IPS DF 6.9 (cell line): ENCODE results near the gene N4BP2L1.

Experiments used
- DNase-seq: peaks from one replicate; pipeline ENCODE4 v3.0.0-alpha.2; 2013; ENCODE audit warnings: low read depth, low spot score
- H3K27ac ChIP-seq: one replicate; pipeline ENCODE4 v1.5.1; 2013; ENCODE audit warnings: low read length, control low read depth
- H3K27me3 ChIP-seq: 2 replicates; pipeline ENCODE4 v1.6.1; 2013; ENCODE audit warnings: mild to moderate bottlenecking, low read length; ENCODE audit not compliant: control insufficient read depth, insufficient read depth
- H3K36me3 ChIP-seq: 2 replicates; pipeline ENCODE4 v1.6.1; 2013; ENCODE audit warnings: low read length; ENCODE audit not compliant: control insufficient read depth, insufficient read depth
- H3K4me1 ChIP-seq: 2 replicates; pipeline ENCODE4 v1.6.1; 2013; ENCODE audit warnings: low read length; ENCODE audit not compliant: control insufficient read depth, insufficient read depth
- H3K4me3 ChIP-seq: 2 replicates; pipeline ENCODE4 v1.5.1; 2013; ENCODE audit warnings: mild to moderate bottlenecking, low read length
- H3K9me3 ChIP-seq: 2 replicates; pipeline ENCODE4 v1.6.1; 2013; ENCODE audit warnings: low read length, inconsistent platforms; ENCODE audit not compliant: control insufficient read depth, insufficient read depth
- WGBS: extraction: QIAGEN DNeasy Blood & Tissue Kit; methylation state at CpG from one replicate; pipeline ENCODE4 v1.1.7; 2013; ENCODE audit warnings: mixed read lengths, missing lambda C conversion rate; ENCODE audit not compliant: insufficient read length, insufficient coverage; 5-methylcytosine and 5-hydroxymethylcytosine counted together

Gene N4BP2L1

DNA sequence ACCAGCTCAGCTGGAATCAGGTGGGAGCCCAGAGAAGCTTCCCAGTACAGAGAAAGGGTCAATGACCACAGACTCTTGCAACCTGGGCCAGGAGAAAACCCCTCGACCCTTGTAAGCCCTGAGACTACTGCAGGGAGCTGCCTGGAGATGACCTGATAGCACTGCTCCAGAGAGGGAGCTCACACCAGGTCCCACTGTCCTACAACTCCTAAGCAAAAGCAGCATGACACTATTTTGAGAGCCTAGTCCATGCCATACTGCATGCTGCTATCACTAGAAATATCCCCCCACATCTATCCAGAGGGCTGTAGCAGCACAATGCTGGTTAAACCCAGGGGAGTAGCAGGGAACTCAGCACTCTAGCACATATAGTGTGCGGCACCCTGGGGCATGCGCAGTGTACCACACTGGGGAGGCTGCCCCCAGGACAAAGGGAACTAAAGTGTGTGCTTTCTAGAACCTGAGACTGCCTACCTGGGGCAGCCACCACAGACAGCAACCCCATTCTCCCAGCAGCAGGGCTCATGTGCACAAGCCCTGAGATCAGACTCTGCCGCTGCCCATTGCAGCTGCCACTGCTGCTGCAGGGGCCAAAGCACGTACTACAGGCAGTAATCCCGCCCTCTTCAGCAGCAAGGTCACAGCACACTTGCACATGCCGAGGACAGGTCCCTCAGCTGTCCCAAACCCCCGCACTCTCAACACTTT, 27.1 kb upstream of the N4BP2L1 start:
- H3K4me3 ChIP-seq = no peak overlapping the region
- H3K27me3 ChIP-seq = no peaks in the 10 kb centered on the region
- WGBS = no CpG with 5 or more reads among the region's 8 CpGs
- H3K9me3 ChIP-seq = no peaks in the 10 kb centered on the region
- H3K27ac ChIP-seq = no peak overlapping the region
- H3K4me1 ChIP-seq = no peaks in the 10 kb centered on the region
- DNase-seq = no peak
- no peaks in the 10 kb centered on the region for H3K36me3 ChIP-seq

DNA sequence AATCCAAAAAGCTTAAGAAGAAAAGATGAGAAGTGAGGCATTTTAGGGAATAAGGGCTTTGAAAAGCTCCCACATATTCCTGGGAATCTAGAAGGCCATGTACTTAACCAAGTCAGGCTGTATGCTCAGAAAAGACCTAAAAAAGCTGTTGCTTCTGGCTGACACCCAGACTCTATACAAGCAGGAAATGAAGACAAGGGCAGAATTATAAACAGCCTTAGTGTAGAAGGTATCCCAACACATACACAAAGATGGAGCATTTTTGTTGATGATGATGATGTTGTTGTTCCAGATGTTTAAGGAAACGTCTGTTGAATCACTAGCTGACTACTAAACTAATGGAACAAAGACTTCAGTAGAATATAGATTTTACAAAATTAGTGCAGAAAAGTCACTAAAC, 26.1 kb upstream of the N4BP2L1 start:
- H3K27ac ChIP-seq = no peak overlapping the region
- no CpG with 5 or more reads among the region's 1 CpG for WGBS
- no peak for DNase-seq
- H3K36me3 ChIP-seq = no peaks in the 10 kb centered on the region
- no peaks in the 10 kb centered on the region for H3K9me3 ChIP-seq
- H3K27me3 ChIP-seq = no peaks in the 10 kb centered on the region
- no peak overlapping the region for H3K4me3 ChIP-seq
- no peaks in the 10 kb centered on the region for H3K4me1 ChIP-seq

DNA sequence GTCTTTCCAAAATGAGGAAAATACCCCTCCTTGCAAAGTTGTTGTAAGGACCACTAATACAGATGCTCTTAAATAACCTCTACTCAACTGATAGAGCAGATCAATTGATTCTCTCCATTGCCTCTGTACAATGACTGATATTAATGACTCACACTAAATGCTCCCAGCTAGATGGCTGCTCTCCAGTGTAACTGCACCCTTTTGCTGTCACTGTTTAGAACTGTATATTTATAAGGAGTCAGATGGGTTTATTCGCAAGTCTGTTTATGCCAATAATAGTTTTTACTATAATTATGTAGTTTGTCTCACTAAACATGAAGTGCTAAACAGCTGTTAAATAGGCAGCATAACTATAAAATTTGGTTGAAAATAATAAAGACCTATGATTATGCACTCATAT, 21.0 kb upstream of the N4BP2L1 start:
- no peak overlapping the region for H3K27ac ChIP-seq
- no peaks in the 10 kb centered on the region for H3K9me3 ChIP-seq
- H3K36me3 ChIP-seq = no peaks in the 10 kb centered on the region
- DNase-seq = no peak
- no peak overlapping the region for H3K4me3 ChIP-seq
- H3K4me1 ChIP-seq = no peaks in the 10 kb centered on the region
- WGBS = no CpG with 5 or more reads among the region's 1 CpG
- no peaks in the 10 kb centered on the region for H3K27me3 ChIP-seq

DNA sequence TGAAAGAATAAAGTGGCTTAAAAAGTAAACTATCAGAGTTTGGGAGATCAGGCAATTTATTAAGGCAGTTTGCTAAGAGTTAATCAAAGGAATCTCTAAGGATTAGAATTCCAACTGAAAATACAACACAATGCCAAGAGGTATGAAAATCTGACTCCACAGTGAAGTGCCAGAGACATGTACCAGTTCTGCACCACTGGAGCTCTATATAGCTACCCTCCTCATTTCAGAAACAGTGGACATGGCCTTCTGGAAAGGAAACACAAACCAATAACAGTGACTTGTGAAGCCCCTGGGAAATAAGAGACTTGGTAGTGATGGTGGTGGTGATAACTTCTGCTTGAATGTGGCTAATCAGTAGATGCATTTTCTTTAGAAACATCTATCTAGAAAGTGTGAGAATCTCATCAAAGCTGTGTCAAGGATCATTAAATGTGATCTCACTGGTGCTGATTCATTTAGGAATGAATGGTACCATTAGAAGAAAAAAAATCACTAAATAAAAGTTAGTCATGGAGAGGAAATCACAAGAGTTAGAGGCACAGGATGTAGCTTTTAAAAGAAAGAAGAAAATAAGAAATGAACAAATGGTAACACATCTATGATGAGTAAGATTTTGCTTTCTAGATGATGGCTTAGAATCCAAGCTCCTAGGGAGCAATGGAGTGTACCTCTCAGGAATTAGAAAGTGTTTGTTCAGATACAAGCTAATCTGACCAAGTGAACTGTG, 20.1 kb upstream of the N4BP2L1 start:
- H3K9me3 ChIP-seq = no peaks in the 10 kb centered on the region
- H3K4me1 ChIP-seq = no peaks in the 10 kb centered on the region
- no peak overlapping the region for H3K4me3 ChIP-seq
- no peaks in the 10 kb centered on the region for H3K36me3 ChIP-seq
- no peaks in the 10 kb centered on the region for H3K27me3 ChIP-seq
- no peak for DNase-seq
- H3K27ac ChIP-seq = no peak overlapping the region

DNA sequence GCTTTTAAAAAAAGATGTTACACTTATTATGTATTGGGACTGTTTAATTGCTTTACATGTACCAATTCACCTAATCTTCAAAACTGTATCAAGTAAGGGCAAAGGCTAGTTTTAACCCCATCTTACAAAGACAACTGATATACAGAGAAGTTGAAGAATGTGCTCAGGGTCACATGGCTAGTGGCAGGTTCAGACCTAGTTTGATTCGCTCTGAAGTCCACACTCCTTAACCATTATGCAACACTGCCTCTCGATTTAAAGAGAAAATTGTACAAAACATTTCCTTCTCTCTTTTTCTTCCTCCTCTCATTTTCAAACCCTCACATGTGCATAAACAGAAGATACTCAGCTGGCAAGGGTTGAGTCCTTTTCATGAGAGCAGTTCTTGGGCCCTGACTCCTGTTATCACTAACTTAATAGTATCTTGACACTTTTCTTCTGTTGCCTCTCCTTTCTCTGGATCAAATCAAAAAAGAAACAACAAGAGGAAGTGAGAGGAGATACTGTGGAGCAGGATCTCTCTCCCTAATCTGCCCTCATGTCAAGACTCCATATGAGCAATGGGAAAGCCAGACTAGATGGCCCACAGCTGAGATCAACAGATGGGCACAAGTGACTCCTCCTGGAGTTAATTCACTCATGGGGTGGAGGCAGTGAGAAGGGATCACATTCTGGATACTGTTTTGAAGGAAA, 19.0 kb upstream of the N4BP2L1 start:
- no peak for DNase-seq
- Histone ChIP-seq H3K9me3 (no peaks in the 10 kb centered on the region), H3K4me1 (no peaks in the 10 kb centered on the region), H3K36me3 (no peaks in the 10 kb centered on the region), H3K4me3 (no peak overlapping the region), H3K27me3 (no peaks in the 10 kb centered on the region), H3K27ac (no peak overlapping the region)
- WGBS = no CpG with 5 or more reads among the region's 2 CpGs

DNA sequence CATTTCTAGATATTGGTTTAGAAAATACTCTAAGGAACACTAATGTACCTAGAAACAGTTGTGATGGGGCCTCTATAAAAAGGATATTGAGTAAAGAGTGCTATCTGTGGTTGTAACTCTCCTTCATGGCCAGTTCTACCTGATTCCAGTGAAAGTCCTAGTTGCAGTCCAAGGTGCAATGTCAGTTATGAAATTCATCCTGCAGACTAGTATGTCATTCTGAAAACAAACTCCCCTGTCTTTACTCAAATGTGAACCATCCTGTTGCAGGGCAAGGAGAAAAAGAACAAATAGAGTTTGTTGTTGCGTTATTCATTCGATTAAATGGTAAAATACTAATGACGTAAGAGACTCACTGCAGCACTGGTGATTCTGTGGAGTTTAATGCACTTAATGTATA, 18.3 kb upstream of the N4BP2L1 start:
- H3K36me3 ChIP-seq = no peaks in the 10 kb centered on the region
- H3K4me3 ChIP-seq = no peak overlapping the region
- no peaks in the 10 kb centered on the region for H3K9me3 ChIP-seq
- no peaks in the 10 kb centered on the region for H3K4me1 ChIP-seq
- no CpG with 5 or more reads among the region's 3 CpGs for WGBS
- H3K27ac ChIP-seq = no peak overlapping the region
- H3K27me3 ChIP-seq = no peaks in the 10 kb centered on the region
- DNase-seq = no peak

DNA sequence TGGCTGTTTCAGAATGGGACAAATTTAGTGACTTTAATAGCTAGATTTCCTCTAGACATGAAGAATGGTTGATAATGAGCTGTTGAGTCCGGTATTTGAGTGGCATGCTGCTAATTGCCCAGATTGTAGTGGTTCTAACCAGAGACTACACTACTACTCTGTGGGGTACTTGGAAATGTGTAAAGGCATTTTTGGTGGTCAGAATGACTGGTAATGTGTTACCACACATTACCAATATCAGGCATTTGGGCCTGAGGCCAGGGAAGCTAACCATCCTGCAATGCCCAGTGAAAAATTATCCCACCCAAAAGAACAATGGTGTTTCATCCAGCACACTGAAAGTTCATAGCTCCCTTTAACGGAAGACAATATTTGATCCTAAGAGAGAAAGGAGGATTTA, 17.5 kb upstream of the N4BP2L1 start:
- DNase-seq = no peak
- Histone ChIP-seq H3K27me3 (no peaks in the 10 kb centered on the region), H3K27ac (no peak overlapping the region), H3K4me1 (no peaks in the 10 kb centered on the region), H3K36me3 (no peaks in the 10 kb centered on the region), H3K4me3 (no peak overlapping the region), H3K9me3 (no peaks in the 10 kb centered on the region)
- WGBS = no CpG with 5 or more reads among the region's 2 CpGs

DNA sequence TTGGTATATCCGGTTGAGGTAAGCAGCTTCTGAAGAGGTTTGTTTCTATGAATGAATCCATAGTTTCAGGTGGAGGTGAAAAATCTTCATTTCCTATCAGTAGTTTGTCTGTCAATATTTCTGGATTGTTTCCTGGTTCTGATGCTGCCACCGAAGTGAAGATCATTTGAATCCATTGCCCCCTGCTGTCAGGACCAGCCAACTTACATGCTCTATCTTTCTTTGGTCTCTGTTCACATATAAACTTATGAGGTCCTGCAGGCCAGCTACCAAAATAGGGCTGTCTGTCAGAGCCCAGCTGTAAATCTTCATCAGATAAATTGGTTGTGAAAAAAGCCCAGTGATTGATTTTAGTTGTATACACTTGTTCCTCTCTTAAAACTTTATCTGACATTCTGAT, 15.2 kb upstream of the N4BP2L1 start:
- Histone ChIP-seq H3K9me3 (no peaks in the 10 kb centered on the region), H3K4me3 (no peak overlapping the region), H3K4me1 (no peaks in the 10 kb centered on the region), H3K36me3 (no peaks in the 10 kb centered on the region), H3K27ac (no peak overlapping the region), H3K27me3 (no peaks in the 10 kb centered on the region)
- DNase-seq = no peak
- WGBS = no CpG with 5 or more reads among the region's 2 CpGs

DNA sequence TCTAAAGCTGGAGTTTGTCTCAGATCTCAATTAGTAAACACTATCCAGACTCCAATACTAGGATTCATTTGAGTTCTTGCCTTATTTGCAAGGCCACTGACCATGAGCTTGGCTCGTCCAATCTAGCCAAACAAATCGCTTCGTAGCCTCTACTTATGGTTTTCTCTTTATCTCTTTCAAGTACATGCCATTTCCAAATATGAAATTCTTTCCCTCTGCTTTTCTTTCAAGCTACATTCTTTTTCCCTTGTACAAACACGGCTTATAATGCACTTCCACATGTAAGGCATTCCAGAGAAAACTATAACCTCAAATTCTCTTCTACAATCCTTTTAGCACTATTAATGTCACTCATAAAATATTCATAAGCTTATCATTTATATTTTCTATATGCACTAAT, 10.9 kb upstream of the N4BP2L1 start:
- Histone ChIP-seq H3K27ac (no peak overlapping the region), H3K27me3 (no peaks in the 10 kb centered on the region), H3K4me3 (no peak overlapping the region), H3K9me3 (no peaks in the 10 kb centered on the region), H3K36me3 (no peaks in the 10 kb centered on the region), H3K4me1 (no peaks in the 10 kb centered on the region)
- WGBS = no CpG with 5 or more reads among the region's 4 CpGs
- DNase-seq = no peak

DNA sequence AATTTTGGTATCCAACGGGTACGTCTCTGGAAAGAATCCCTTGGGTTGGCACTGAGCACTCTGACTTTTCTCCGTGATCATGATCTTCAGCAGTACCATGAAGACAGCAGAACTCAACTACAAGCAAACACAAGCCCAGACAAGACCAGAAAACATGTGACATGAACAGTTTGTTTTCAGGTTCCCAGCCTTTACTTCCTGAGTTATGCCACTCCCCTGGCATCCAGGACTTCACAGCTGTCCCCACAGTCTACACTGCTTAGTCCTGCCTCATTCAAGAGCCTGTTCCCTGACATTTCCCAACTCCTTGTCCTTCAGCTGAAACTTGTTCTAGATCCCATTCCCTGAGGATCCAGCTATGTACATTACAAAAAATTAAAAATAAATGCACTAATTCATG, 4.9 kb upstream of the N4BP2L1 start:
- Histone ChIP-seq H3K4me1 (no peaks in the 10 kb centered on the region), H3K27me3 (no peaks in the 10 kb centered on the region), H3K9me3 (no peaks in the 10 kb centered on the region), H3K4me3 (no peak overlapping the region), H3K36me3 (no peaks in the 10 kb centered on the region), H3K27ac (no peak overlapping the region)
- no peak for DNase-seq
- no CpG with 5 or more reads among the region's 3 CpGs for WGBS
